Fibroblast of peridontal ligament (primary cell): ENCODE measurements around the gene BMP2.
A peak's percentile ranks its signal among the peaks of the same experiment; 100 is the strongest.

Experiments
- DNase-seq: peaks from one replicate; pipeline ENCODE4 v3.0.0-alpha.2; 2010; ENCODE audit errors: extremely low read depth

Gene BMP2

DNA sequence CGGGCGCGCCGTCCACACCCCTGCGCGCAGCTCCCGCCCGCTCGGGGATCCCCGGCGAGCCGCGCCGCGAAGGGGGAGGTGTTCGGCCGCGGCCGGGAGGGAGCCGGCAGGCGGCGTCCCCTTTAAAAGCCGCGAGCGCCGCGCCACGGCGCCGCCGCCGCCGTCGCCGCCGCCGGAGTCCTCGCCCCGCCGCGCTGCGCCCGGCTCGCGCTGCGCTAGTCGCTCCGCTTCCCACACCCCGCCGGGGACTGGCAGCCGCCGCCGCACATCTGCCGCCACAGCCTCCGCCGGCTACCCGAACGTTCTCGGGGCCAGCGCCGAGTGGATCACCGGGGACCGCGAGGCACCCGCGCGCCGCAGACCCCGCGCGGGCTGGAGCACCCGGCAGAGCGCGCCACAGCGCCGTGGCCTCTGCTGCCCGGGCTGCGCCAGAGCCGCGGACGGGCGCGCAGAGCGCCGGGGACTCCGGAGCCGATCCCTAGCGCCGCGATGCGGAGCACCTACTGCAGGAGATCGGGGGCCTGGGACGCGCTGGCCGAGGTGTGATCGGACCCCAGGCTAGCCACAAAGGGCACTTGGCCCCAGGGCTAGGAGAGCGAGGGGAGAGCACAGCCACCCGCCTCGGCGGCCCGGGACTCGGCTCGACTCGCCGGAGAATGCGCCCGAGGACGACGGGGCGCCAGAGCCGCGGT, at the start of gene BMP2:
TSS of gene BMP2 (plus strand) at position 151 of the 692 bp plus-strand sequence. CDS start 2,441 bp downstream, outside the sequence.
- peak; percentile 40 for DNase-seq

DNA sequence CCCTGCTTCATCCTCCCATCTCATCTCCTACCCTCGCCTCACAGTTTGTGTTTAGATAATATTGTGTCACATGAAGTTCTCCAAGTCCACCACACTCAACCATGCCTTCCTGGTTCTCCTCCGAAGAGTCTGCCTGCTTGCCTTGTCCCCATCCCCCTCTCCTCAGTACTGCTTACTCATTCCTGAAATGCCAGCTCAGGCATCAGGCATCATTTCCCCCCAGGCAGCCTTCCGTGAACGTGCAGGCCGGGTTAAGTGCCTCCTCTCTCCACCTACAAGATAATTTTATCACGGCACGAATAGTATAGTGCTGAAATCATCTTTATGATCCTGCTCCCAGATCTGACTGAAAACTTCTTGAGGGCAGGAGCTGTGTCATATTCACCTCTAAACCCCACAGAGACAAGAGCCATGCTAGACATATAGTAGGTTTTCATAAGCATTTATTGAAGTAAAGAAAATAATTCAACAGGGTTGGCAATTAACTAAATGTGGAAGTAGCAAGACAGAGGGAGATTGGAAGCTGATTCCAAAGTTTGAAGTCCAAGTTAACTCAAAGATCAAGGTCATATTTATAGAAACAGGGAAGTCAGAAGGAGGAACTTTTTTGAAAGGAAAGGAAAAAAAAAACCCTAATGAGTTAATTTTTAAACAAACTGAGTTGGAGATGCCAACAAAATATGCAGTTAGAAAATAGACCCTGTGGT, 48.7 kb upstream of the BMP2 start:
- DNase-seq = no peak

GRCh38 chr20:6719369-6719721, 48.1 kb upstream of the BMP2 start:
- no peak for DNase-seq

- no peak for DNase-seq
Observed at GRCh38 chr20:6726761-6727160, 40.7 kb upstream of the BMP2 start.

DNA sequence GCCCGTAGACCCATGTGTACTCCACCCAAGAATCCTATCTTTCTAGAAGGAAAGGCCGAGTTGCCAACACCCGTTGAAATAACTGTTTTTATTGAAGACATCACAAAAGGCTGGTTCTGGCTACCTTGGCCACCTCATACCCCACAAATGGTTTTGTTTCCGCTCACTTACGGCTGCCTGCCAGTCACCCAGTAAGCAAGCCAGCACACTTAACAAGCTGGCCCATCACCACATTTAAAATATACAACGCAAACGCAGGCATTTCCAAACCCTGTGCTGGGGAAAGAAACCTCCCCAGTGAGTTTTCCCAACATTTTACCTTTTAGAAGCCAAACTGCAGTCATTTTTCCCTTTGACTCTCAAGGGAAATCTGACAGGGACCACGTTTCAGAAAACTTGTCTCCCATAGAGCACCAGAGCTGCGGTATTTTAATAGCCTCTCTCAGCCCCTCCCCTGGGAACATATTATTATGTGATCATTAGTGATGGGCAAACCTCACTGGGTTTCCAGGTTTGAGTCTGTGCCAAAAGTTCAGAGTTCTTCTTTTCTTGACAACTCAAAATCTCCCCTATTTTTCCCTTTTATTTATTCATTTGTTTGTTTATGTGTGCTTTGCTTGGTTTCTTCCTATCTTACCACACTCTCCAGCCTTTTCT, 36.7 kb upstream of the BMP2 start:
- no peak for DNase-seq

DNA sequence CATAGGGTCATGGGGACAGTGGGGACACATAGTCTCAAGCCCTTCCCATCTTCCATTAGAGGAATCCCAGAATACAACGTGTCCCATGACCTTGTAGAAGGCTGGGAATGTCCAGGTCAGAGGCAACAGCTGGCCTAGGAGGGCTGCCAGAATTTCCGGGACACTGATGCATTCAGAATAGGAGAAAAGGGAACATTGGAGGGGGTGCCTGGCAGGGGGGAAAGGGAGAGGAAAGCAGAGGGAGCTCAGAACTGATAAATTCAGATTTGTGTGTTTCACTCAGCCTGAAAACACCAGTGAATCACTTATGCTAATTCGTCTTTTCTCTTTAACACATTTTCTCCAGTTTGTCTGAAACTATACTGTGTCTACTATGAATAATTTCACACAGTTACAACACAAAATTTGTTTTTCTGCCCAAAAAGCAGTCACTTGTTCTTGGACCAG, 35.5 kb upstream of the BMP2 start:
- no peak for DNase-seq

GRCh38 chr20:6732851-6733250, 34.6 kb upstream of the BMP2 start:
- no peak for DNase-seq

GRCh38 chr20:6733965-6734364, 33.5 kb upstream of the BMP2 start:
- DNase-seq = no peak

- DNase-seq = no peak
Observed at GRCh38 chr20:6735942-6736845, 31.3 kb upstream of the BMP2 start.

DNA sequence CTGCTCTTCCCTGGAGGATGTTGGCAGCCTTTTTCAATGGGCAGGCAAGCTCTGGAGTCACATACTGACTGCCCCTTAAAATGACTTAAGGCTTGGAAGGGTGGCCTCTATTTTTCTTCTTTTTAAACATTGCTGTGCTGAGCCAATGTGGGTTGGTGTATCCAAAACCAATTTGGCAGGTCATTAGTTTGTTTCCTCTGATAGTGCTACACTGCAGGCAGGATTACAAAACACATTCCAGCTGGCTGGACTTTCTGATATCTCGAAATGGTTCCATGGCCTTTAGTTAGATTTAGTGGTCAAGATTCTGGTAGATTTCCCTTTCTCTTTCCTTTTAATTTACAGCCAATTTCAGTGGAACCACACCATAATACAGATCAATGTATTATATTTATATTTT, 28.1 kb upstream of the BMP2 start:
- no peak for DNase-seq

DNA sequence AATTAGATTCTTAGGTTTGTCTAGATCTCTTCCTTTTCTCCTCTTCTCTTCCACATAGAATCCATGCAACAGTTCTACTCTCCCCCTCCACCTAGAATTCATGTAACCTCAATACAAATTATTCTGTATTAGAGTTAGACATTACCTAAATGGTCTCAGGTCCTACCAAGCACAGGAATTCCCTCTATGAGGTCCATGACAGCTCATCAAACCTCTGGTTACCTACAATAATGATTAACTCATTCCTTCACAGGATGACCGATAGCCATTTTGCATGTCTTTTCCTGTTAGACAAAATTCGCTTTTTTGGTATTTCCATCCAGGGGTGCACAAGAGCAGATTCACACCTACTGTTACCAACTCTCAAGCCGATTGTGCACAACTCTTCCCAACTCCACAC, 27.4 kb upstream of the BMP2 start:
- no peak for DNase-seq

- DNase-seq = no peak
Observed at GRCh38 chr20:6744180-6744579, 23.3 kb upstream of the BMP2 start.

DNA sequence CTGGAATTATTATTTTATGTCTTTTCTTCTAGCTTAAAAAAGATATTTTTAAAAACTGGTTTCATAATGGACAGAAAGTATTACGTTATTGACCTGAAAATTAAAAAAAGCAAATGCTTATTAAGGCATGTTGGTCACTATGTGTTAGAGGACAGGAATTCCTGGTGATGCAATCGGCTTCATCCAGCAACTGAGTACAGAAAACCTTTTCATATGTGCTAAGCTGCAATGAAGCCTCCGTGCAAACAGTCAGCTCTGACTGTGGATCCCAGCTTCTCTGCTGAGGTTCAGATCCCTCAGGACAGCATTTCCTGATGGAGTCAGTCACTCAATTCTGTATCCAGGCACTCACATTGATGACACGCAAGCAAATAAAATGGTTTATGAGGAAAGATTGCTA, 22.7 kb upstream of the BMP2 start:
- DNase-seq = no peak

DNA sequence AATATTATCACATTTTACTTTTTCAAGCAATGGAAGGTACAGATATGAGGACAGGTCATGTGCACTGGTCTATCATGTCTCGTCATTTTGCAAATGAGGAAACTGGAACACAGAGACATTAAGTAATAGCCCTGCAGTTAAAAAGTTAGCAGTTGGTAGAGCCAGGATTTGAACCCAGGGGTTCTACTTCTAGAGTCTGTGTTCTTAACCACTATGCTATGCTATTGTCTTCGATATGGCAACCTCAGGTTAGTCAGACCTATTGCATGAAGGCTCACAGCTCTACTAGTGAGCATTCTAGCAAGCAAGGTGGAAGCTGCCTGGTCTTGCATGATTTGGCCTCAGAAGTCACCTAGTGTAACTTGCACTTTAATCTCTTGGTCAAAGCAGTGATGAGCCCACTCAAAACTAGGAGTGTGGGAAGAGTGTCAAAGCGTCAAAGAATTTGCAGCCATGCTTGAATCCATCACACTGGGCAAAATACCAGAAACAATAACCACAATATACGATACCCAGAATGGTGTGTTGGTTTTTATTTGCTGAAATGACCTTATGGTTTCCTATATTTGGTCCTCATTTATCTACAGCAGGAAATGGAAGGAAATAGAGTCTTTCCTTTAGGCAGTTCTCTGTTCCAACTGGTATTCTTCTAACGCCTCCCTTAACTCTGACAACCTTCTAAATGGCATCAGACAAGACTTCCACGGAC, 20.4 kb upstream of the BMP2 start:
- peak; percentile 2 for DNase-seq

- DNase-seq = no peak
Observed at GRCh38 chr20:6750438-6750837, 17.0 kb upstream of the BMP2 start.

DNA sequence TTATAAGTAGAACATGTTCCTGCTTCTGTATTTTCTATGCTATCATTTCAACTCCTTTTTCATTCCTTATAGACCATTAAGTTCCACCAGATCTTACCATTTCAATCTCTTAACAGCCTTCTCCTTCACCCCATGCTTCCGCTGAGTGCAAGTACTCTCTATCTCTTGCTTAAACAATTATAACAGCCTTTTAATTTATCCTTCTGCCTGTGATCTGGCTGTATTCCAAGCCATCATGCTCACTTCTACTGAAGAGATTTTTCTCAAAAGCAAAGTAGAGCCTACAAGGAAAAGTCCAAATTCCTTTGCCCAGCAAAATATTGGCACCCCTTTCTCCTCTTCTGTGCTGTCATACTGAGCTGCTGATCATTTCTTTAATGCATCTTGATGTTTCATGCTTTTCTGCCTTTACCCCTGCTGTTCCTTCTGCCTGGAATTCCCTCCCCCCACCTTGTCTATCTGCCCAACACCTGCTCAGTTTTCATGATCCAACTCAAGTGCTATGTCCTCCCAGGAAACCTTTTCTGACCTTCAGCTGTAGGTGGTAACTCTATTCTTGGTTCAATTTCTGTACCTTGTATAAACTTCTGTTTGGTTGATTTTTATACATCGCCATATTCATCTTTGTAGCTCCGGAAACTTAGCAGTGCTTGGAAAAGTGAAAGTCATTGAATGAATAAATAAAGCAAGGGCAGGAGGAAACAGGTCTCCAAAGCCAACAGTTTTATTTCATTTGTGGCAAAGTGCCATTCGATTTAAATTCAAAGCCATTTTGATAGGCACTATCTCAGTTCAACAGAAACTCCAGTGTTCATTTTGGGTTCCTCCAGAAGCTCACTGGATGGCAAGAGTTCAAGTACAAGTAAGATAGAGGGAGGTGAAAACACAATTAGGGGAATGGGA, 10.5 kb upstream of the BMP2 start:
- DNase-seq = no peak

- no peak for DNase-seq
Observed at GRCh38 chr20:6764619-6765018, 2.9 kb upstream of the BMP2 start.

DNA sequence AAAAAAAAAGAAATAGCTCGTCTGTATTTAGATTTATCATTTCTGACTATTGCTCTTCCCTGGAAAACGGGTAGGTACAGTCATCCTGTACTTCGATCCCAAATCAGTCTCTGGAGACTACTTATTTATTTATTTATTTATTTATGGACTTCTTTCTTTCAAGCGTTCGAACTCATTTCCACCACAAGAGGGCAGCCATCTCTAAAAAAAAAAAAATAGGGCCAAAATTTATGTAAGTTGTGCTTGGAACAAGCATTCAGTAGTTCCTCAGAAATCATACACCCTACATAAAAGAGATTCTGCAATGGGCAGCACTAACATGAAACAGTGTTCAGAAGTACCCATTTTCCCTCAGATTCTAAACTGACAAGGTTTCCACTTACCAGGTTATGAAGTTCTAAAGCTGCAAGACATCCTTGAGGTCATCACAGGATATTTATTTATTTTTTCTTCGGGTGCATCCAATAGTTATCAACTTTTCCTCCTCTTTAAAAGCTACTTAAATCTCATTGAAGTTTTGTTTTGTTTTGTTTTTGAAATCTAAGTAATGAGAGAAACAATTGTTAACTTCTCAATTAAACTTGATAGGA, 1.9 kb upstream of the BMP2 start:
- DNase-seq = peak; percentile 86

- DNase-seq = no peak
Observed at GRCh38 chr20:6766433-6766832, 1.1 kb upstream of the BMP2 start.

DNA sequence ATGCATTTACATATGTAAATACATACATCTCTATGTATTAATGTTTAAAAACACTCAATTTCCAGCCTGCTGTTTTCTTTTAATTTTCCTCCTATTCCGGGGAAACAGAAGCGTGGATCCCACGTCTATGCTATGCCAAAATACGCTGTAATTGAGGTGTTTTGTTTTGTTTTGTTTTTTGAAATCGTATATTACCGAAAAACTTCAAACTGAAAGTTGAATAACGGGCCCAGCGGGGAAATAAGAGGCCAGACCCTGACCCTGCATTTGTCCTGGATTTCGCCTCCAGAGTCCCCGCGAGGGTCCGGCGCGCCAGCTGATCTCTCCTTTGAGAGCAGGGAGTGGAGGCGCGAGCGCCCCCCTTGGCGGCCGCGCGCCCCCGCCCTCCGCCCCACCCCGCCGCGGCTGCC, 355 bp upstream of the BMP2 start:
- DNase-seq = peak; percentile 16
